DOHH2 (cell line): ENCODE measurements around the gene ANO10.

Experiments used
- CTCF ChIP-seq: fragments of 200-600 bp; sonication (generic); IDR thresholded peaks from one replicate; pipeline ENCODE4 v1.5.1; 2014; ENCODE audit warnings: antibody characterized with exemption, mild to moderate bottlenecking, low read depth, low read length; ENCODE audit not compliant: poor library complexity, severe bottlenecking
- EZH2phosphoT487 ChIP-seq: fragments of 200-600 bp; sonication (generic); IDR thresholded peaks from 2 replicates; pipeline ENCODE4 v1.6.1; 2017; ENCODE audit warnings: borderline replicate concordance, mild to moderate bottlenecking, antibody characterized with exemption, low read length, moderate library complexity, mixed read lengths

GRCh38 chr3:43497905-43498365 is 123.9 kb downstream of the ANO10 start:
- TF ChIP-seq CTCF, result no peak
- no peak for TF ChIP-seq EZH2phosphoT487
